ENCODE results near the gene TOX2.

Gene TOX2

DNA sequence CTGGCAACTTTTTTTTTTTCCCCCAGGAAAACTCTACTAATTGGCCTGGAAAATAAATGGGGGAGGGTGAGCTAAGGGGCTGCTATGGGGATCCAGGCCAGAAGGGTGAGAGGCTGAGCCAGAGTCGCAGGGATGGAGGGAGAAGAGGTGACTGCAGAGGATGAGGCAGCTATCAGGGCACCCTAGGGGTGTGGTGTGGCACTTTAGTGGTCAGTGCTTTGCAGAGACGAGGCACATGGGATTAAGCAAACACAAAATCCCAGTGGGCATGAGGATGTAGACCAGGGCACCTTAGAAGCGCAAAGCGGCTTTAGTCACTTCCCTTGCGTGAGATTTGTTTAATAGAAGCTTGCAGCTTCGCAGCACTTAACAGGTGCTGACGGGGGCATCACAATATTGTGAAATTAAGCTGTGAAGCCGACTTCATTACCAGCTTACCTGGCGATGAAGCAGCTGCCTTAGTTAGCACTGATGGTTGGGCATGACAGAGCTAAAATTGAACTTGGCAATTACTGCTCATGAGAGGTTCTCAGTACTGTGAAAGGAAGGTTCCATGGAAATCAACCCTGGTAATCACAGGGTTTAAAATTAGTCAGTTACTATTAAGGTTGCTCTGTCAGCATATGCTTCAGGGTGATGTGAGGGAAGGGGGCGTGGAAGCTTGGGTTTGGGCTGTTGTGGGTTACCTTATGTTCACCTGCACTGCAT, 26.0 kb downstream of the TOX2 start:
- no peak for DNase-seq

- no peak for DNase-seq
Observed at GRCh38 chr20:43941476-43942200, 27.0 kb downstream of the TOX2 start.

- DNase-seq, result no peak
Observed at GRCh38 chr20:43942201-43942590, 27.5 kb downstream of the TOX2 start.

- peak; percentile 43 for DNase-seq
Observed at GRCh38 chr20:43942667-43943285, 28.1 kb downstream of the TOX2 start.

- DNase-seq, result no peak
Observed at GRCh38 chr20:43943725-43944124, 29.1 kb downstream of the TOX2 start.

- no peak for DNase-seq
Observed at GRCh38 chr20:43944653-43945235, 30.1 kb downstream of the TOX2 start.

DNA sequence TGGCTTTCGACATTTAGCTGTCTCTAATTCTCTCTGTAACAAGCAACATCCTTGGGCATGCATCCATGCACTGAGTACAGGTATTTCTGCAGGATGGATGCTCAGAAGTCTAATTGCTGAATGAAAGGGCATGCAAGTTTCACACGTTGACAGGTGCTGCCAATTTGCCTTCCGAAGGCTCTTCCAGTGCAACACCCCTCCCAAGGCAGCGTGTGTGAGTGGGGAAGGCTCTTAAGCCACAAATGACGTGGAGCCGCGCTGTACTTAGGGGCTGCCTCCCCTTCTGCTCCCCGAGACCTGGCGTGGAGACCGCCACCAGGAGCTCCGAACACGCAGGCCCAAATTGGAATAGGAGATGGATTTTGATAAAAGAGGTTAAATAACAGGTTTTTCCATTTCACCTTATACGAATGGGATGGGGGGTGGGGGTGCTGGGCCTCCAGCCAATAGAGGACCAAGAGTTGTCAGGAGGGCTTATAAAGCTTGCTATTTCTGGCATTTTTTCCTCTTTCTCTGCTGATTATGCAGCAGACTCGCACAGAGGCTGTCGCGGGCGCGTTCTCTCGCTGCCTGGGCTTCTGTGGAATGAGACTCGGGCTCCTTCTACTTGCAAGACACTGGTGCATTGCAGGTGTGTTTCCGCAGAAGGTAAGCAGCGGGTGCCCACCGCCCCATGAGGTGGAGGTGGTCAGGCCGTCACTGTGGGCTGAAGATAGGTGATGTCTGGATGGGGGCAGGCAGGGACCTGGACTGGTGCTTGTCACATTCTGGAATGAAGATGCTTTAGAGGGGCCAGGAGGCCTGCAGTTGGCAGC, 30.9 kb downstream of the TOX2 start:
- no peak for DNase-seq

DNA sequence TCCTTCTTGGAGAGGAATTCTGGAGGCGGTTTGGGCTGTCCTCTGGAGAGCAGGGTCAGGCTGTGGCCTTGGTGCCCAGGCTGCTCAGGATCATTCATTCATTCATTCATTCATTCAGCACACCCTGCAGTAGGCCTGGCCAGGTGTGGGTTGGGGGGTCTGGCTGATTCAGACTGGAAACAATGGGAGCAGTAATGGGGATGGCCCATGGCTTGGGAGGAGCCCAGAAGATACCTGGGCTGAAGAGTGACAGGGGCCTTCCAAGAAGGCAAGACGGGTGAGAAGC, 31.5 kb downstream of the TOX2 start:
- DNase-seq, result no peak

DNA sequence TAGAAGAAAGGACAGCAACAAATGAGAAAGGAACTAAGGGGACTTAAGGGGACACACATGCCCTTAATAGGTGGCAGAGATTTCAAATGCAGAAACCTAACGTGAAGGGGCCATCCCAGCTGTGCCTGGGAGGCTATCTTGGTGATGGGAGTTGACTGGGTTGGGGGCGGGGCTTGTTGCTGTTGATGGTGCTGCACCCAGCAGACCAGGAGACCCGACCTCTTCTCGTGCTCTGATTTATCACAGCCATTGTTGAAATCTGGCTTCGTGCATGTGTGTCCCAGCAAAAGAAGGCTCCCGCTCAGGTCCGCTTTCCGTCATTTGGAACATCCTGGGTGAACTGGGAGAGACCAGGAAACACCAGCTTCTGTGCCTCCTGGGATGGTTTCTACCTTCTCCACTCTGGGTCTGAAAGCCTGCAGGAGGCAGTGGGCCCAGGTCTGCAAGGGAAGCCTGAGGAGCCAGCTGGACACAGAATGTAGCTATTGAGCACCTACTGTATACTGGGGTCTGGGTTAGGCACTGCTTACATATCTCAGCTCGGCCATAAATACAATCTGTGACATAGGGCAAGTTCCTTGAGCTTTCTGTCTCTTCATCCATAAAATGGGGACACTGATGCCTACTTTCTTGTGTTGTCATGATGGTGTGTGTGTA, 32.1 kb downstream of the TOX2 start:
- DNase-seq, result no peak

- DNase-seq, result no peak
Observed at GRCh38 chr20:43947316-43947710, 32.7 kb downstream of the TOX2 start.

GRCh38 chr20:43948455-43948854, 33.8 kb downstream of the TOX2 start:
- no peak for DNase-seq

- no peak for DNase-seq
Observed at GRCh38 chr20:43949248-43949647, 34.6 kb downstream of the TOX2 start.

- peak; percentile 74 for DNase-seq
Observed at GRCh38 chr20:43949741-43950618, 35.3 kb downstream of the TOX2 start.

DNA sequence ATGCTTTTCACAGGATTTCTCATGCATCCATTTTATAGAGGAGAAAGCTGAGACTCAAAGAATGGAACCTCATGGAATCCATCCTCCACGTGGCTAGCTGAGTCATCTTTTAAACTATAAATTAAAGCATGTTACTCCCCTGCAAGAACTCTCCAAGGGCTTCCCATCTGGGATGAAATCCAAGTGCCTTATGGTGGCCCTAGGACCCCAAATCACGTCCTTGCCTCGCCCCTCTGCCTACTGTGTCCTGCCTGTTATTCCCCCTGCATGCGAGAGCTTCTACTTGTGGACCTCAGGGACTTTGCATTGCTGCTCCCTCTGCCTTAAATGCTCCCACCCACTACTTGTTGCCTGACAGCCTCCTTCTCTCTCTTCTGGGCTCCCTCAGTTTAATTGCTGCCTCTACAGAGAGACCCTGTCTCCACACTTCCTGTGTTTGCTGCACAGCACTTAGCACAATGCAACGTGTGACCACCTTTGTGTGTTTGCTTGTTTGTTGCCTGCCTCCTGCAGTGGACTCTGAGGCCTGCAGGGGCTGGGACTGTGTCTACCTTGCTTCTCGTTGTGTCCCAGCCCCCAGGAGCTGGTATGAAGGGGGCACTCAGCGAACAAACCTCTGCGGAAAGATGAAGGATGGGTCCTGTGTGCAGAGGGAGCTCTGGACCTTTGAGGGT, 39.4 kb downstream of the TOX2 start:
- DNase-seq, result no peak

DNA sequence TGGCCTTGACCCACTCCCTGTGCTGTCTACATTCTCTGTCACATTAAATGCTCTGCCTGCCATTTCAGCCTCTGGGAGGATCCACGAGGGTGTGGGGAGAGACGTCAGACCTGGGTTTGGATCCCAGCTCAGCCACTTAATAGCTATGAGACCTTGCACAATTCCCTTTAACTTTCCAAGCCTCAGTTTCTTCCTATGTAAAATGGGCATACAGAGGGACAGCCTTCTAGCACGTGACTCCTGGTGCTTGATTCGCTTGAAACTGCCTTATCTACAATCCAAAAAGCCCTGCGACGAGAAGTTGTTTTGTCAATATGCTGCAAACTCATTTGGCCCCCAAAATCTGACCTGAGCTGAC, 40.0 kb downstream of the TOX2 start:
- no peak for DNase-seq

DNA sequence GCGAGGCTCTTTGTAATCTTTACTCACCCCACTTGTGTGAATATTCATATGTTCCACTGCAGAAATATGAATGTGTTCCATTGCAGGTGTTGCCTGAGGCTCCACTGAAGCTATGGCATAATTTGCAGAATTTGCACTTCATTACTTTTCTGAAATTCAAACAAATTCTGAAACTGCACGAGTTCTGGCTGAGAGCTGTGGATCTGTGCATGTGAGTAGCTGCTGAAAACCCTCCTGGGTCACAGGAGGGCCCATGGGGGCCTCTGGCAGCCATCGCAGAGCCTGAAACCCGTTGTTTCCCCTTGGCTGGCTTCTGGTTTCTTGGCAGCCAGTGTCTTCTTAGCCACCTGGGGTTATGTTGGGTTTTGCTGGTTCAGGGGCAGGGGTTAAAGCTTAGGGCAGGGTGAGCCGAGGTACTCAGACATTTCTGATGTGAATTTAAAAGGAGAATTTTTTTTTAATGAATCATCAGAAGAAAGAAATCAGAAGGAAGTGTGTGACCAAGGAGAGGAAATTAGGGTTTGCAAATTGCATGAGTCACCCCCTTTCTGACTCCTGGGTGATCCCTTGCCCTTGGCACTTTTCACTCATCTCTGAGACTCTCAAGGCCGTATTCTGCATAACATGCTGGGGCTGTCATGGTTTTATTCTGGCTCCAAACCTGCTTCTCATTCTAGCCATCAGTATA, 40.6 kb downstream of the TOX2 start:
- DNase-seq, result peak; percentile 42

DNA sequence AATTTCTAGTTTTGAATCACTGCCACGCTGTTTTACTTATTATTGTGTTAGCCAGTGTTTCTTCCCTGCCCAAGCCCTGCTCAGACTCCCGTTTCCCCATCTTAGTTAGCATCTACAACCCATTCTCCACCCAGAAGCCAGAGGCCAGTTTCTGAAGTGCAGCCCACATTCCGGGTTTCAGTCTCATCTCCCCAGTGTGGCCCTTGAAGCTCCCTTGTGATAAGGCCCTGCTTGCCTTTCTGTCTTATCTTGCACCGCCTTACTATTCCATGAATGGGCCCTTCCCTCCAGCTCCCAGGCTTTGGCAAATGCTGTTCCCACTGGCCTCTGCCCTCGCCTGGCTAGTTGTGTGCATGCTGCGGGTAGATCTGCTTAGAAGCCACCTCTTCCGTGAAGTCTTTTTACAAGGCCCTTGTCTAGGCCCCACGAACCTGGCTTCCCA, 41.1 kb downstream of the TOX2 start:
- DNase-seq, result no peak

DNA sequence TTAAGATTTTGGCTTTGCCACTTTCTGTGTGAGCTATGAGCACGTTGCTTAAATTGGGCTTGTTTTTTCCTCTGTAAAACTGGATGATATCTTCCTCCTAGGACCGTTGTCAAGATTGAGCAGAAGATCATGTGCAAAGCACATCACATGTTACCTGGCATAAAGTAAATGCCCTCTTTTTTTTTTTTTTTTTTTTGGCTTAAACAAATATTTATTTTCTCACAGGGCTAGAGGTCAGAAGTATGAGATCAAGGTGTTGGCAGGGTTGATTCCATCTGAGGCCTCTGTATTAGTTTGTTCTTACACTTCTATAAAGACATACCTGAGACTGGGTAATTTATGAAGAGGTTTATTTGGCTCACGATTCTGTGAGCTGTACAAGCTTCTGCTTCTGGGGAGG, 42.7 kb downstream of the TOX2 start:
- DNase-seq, result no peak

GRCh38 chr20:43958626-43959025, 44.0 kb downstream of the TOX2 start:
- no peak for DNase-seq
